NCI-H1930 (cell line): ENCODE results near the gene HTT.
"Not testable (repeated sequence)": the region's sequence is repeated elsewhere in the genome, so short reads cannot be mapped to it uniquely, and the experiment has no call there.

ENCODE experiments used
- DNase-seq, 2 experiments: peaks; one replicate each; lab custom pipeline; 2025; lab: John Stamatoyannopoulos, UW

HTT gene

GRCh38 chr4:3046162-3046561 is 28.3 kb upstream of the HTT start:
- no peak for DNase-seq

DNA sequence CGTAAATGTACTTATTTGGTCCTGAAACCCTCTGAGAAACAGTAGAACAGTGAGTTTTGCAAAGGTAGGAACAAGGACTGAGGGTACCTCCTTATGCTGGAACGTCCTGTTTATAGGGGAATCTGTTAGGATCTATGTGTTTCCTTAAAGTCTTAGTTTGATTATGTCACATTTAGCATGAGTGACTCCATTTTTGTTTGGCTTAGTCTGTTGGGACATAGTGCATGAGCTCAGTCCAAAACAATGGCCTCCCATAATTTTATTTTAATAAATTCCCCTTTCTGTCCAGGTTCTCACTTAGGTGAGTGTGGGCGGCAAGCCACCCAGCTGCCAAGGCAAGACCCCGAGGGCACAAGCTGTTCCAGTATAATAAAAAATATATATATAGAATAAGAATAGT is 27.9 kb upstream of the HTT start:
- no peak for DNase-seq

DNA sequence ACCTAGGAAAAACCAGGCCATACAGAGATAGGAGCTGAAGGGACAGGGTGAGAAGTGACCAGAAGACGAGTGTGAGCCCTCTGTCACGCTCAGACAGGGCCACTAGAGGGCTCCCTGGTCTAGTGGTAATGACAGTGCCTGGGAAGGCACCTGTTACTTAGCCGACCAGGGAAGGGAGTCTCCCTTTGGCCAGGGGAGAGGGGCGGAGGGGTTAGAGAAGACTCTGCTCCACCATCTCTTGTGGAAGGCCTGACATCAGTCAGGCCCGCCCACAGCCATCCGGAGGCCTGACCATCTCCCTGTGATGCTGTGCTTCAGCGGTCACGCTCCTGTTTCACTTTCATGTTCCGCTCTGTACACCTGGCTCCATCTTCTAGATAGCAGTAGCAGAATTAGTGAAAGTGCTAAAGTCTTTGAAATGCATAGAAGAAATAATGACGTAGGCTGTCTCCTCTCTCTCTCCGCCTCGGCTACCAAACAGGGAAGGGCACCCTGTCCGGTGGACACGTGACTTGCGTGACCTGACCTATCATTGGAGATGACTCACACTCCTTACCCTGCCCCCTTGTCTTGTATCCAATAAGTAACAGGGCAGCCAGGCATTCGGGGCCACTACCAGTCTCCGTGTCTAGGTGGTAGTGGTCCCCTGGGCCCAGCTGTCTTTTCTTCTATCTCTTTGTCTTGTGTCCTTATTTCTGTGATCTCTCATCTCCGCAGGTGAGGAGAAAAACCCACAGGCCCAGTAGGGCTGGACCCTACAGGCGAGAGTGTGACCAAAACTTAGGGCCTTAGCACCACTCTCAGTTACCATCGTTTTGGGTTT is 26.8 kb upstream of the HTT start:
- peak; percentile 24 to 46 for DNase-seq

DNA sequence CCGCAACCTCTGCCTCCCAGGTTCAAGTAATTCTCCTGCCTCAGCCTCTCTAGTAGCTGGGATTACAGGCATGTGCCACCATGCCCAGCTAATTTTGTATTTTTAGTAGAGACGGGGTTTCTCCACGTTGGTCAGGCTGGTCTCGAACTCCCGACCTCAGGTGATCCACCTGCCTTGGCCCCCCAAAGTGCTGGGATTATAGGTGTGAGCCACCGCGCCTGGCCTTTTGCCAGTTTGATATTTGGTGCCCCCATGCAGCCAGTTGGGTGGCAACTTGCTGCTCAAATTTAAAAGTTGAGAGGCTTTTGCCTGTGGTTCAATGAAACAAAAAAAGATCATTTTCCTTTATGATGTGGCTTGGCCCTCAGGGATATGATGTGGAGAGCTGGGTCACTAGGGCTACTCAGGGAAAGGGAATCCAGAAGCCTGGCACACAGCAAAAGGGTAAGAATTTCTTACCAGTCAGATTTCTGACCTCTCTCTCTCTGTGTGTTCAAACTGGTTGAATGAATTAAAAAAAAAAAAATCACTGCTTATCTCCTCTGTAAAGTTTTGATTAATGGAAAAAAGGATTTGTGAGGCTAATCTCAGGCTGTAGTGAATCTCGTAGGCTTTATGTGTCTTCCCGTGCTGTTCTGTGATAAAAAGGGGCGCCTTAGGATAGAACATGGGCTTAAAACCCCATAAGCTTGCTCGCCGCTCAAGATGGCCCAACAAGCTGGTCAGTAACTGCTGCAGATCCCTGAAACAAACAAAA is 23.2 kb upstream of the HTT start:
- not testable (repeated sequence) for DNase-seq

DNA sequence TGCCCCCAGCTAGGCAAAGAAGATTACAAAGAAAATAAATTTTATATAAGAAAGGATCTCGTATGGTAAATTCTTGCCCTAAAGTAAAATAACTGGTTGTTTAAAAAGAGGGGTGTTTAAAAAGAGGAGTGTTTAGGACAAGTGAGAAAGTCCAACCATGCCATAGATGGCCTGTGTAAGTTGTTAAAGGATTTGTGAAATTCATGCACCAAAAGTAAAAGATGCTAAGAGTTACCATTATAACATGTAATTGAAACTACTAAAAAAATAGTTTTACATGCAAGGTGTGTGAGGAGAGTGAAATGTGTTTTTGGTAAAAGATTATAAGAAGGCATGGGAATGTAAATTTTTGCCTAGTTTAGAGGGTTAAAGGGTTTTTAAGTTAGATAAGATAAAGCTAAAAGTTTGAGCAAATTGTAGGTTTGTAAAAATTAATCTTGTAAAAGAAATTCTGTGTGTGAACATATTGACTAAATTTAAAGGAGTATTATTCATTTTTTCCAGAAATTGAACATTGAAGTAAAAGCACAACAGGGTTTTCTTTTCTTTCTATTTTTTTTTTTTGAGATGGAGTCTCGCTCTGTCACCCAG is 20.2 kb upstream of the HTT start:
- no peak for DNase-seq

GRCh38 chr4:3059943-3060342 is 14.5 kb upstream of the HTT start:
- no peak for DNase-seq

DNA sequence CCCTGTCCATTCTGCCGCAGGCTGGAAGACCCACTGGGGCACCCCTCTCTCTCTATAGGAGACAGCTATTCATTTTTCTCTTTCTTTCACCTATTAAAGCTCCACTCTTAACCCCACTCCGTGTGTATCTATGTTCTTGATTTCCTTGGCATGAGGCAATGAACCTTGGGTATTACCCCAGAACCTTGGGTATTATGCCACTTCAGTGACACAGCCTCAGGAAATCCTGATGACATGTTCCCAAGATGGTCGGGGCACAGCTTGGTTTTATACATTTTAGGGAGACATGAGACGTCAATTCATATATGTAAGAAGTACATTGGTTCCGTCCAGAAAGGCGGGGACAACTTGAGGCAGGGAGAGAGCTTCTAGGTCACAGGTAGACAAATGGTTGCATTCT is 13.5 kb upstream of the HTT start:
- no peak for DNase-seq

- no peak for DNase-seq
Observed at GRCh38 chr4:3062471-3062870, 12.0 kb upstream of the HTT start.

GRCh38 chr4:3065551-3065950 is 8.9 kb upstream of the HTT start:
- DNase-seq: no peak

- DNase-seq: no peak
Observed at GRCh38 chr4:3066836-3067400, 7.6 kb upstream of the HTT start.

DNA sequence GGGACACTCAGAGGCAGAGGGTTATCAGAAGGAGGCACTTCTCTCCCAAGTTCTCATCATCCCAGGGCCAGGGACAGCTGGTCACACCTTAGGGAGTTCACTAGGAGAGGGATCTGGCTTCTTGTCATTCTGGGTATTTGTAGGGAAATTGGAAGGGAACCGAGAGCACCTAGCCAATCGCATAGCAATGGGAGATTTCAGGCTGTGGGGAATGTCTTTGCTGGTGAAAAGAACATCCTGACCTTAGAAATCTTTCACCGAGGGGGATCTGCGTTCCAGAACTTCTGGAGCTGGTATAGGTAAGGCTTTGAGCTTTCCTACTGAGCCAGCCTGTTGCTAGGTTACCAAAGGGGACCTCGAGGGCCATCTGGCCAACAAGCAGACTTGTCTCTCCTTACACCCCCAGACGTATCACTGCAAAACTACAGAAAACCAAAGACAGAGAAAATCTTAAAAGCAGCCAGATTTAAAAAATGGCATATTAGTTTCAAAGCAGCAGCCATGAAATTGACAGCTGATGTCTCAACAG is 6.9 kb upstream of the HTT start:
- no peak for DNase-seq

GRCh38 chr4:3069661-3070199 is 4.8 kb upstream of the HTT start:
- no peak for DNase-seq

- no peak for DNase-seq
Observed at GRCh38 chr4:3070709-3071500, 3.6 kb upstream of the HTT start.

GRCh38 chr4:3071811-3072210 is 2.7 kb upstream of the HTT start:
- DNase-seq: no peak

- no peak for DNase-seq
Observed at GRCh38 chr4:3073158-3074077, 1.1 kb upstream of the HTT start.

DNA sequence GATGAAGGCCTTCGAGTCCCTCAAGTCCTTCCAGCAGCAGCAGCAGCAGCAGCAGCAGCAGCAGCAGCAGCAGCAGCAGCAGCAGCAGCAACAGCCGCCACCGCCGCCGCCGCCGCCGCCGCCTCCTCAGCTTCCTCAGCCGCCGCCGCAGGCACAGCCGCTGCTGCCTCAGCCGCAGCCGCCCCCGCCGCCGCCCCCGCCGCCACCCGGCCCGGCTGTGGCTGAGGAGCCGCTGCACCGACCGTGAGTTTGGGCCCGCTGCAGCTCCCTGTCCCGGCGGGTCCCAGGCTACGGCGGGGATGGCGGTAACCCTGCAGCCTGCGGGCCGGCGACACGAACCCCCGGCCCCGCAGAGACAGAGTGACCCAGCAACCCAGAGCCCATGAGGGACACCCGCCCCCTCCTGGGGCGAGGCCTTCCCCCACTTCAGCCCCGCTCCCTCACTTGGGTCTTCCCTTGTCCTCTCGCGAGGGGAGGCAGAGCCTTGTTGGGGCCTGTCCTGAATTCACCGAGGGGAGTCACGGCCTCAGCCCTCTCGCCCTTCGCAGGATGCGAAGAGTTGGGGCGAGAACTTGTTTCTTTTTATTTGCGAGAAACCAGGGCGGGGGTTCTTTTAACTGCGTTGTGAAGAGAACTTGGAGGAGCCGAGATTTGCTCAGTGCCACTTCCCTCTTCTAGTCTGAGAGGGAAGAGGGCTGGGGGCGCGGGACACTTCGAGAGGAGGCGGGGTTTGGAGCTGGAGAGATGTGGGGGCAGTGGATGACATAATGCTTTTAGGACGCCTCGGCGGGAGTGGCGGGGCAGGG is 568 bp downstream of the HTT start:
- DNase-seq: peak; percentile 20 to 42

- DNase-seq: no peak
Observed at GRCh38 chr4:3075652-3075981, 1.1 kb downstream of the HTT start.

GRCh38 chr4:3077796-3078195 is 3.3 kb downstream of the HTT start:
- DNase-seq: no peak

DNA sequence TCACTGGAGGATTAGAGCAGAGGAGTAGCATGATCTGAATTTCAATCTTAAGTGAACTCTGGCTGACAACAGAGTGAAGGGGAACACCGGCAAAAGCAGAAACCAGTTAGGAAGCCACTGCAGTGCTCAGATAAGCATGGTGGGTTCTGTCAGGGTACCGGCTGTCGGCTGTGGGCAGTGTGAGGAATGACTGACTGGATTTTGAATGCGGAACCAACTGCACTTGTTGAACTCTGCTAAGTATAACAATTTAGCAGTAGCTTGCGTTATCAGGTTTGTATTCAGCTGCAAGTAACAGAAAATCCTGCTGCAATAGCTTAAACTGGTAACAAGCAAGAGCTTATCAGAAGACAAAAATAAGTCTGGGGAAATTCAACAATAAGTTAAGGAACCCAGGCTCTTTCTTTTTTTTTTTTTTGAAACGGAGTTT is 5.2 kb downstream of the HTT start:
- no peak for DNase-seq
